ENCODE measurements around the gene NADSYN1.

NADSYN1 gene

DNA sequence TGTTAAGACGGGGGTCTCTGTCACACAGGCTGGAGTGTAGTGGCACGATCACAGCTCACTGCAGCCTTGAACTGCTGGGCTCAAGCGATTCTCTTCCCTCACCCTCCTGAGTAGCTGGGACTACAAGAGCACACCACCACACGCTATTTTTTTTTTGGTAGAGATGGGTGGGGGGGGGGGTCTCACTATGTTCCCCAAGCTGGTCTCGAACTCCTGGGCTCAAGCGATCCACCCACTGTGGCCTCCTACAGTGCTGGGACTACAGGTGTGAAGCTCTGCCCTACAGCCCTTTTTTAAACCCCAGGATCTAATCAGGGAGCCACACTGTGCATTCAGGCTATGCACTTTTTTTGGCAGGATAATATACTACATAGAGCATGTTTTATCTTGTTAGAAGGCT, 3.4 kb upstream of the NADSYN1 start:
- TF ChIP-seq, protein P1, sequence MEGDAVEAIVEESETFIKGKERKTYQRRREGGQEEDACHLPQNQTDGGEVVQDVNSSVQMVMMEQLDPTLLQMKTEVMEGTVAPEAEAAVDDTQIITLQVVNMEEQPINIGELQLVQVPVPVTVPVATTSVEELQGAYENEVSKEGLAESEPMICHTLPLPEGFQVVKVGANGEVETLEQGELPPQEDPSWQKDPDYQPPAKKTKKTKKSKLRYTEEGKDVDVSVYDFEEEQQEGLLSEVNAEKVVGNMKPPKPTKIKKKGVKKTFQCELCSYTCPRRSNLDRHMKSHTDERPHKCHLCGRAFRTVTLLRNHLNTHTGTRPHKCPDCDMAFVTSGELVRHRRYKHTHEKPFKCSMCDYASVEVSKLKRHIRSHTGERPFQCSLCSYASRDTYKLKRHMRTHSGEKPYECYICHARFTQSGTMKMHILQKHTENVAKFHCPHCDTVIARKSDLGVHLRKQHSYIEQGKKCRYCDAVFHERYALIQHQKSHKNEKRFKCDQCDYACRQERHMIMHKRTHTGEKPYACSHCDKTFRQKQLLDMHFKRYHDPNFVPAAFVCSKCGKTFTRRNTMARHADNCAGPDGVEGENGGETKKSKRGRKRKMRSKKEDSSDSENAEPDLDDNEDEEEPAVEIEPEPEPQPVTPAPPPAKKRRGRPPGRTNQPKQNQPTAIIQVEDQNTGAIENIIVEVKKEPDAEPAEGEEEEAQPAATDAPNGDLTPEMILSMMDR (IDR thresholded peaks at IDR 0.05): no peak
- Histone ChIP-seq H3K9ac (no peak overlapping the region), H3K27ac (no peak overlapping the region), H3K4me3 (ENCODE audit: low read depth, low read length) (no peak overlapping the region), H2AFZ (no peak overlapping the region), H3K9me3 (ENCODE audit: control insufficient read depth, low read length) (no peaks in the 10 kb centered on the region), H3K36me3 (ENCODE audit: control insufficient read depth, insufficient read depth, low read length) (no peaks in the 10 kb centered on the region), H3K27me3 (ENCODE audit: control insufficient read depth, insufficient read depth, low read length) (no peaks in the 10 kb centered on the region), H3K4me1 (no peaks in the 10 kb centered on the region), H3K4me2 (ENCODE audit: low read length) (no peak overlapping the region), H3K79me2 (peaks cover 4% of the 10 kb centered on the region)

GRCh38 chr11:71450507-71450906, 2.5 kb upstream of the NADSYN1 start:
- no peak overlapping the region for H3K27ac ChIP-seq
- peaks cover 4% of the 10 kb centered on the region for H3K79me2 ChIP-seq
- H2AFZ ChIP-seq: no peak overlapping the region
- no peak overlapping the region for H3K4me2 ChIP-seq (ENCODE audit: low read length)
- no peaks in the 10 kb centered on the region for H3K27me3 ChIP-seq (ENCODE audit: control insufficient read depth, insufficient read depth, low read length)
- TF ChIP-seq, protein P1 (IDR thresholded peaks at IDR 0.05): no peak
- H3K36me3 ChIP-seq (ENCODE audit: control insufficient read depth, insufficient read depth, low read length): no peaks in the 10 kb centered on the region
- H3K9ac ChIP-seq: no peak overlapping the region
- H3K4me1 ChIP-seq: no peaks in the 10 kb centered on the region
- no peak overlapping the region for H3K4me3 ChIP-seq (ENCODE audit: low read depth, low read length)
- no peaks in the 10 kb centered on the region for H3K9me3 ChIP-seq (ENCODE audit: control insufficient read depth, low read length)

GRCh38 chr11:71450939-71451338, 2.1 kb upstream of the NADSYN1 start:
- Histone ChIP-seq H3K4me3 (ENCODE audit: low read depth, low read length) (no peak overlapping the region), H3K4me1 (no peaks in the 10 kb centered on the region), H3K36me3 (ENCODE audit: control insufficient read depth, insufficient read depth, low read length) (no peaks in the 10 kb centered on the region), H2AFZ (no peak overlapping the region), H3K27me3 (ENCODE audit: control insufficient read depth, insufficient read depth, low read length) (no peaks in the 10 kb centered on the region), H3K9me3 (ENCODE audit: control insufficient read depth, low read length) (no peaks in the 10 kb centered on the region), H3K27ac (no peak overlapping the region), H3K79me2 (peaks cover 4% of the 10 kb centered on the region), H3K9ac (no peak overlapping the region), H3K4me2 (ENCODE audit: low read length) (no peak overlapping the region)
- TF ChIP-seq, protein P1 (IDR thresholded peaks at IDR 0.05): no peak

- peak overlapping the region; percentile 75 for H3K27ac ChIP-seq
- peak overlapping the region; percentile 83 for H2AFZ ChIP-seq
- no peaks in the 10 kb centered on the region for H3K27me3 ChIP-seq (ENCODE audit: control insufficient read depth, insufficient read depth, low read length)
- no peak overlapping the region for H3K9ac ChIP-seq
- no peaks in the 10 kb centered on the region for H3K4me1 ChIP-seq
- H3K9me3 ChIP-seq (ENCODE audit: control insufficient read depth, low read length): no peaks in the 10 kb centered on the region
- TF ChIP-seq, protein P1 (IDR thresholded peaks at IDR 0.05): no peak
- peak overlapping the region; percentile 93 for H3K4me2 ChIP-seq (ENCODE audit: low read length)
- peaks cover 4% of the 10 kb centered on the region for H3K79me2 ChIP-seq
- no peaks in the 10 kb centered on the region for H3K36me3 ChIP-seq (ENCODE audit: control insufficient read depth, insufficient read depth, low read length)
- peak overlapping the region; percentile 85 for H3K4me3 ChIP-seq (ENCODE audit: low read depth, low read length)
Measured at GRCh38 chr11:71451596-71452198, 1.3 kb upstream of the NADSYN1 start.
